HG02763 (cell line): Measurements from ENCODE around the gene ZCWPW2.

Experiments used
- ATAC-seq: cut with Tn5 transposase; IDR thresholded peaks from one replicate; pipeline ENCODE4 v1.9.1; 2021; ENCODE audit warnings: mild to moderate bottlenecking, moderate library complexity; ENCODE audit not compliant: unreplicated experiment

ZCWPW2 gene

GRCh38 chr3:28349469-28350000 is 1.0 kb downstream of the ZCWPW2 start:
- ATAC-seq = no peak

GRCh38 chr3:28376424-28376823 is 27.9 kb downstream of the ZCWPW2 start:
- no peak for ATAC-seq

- no peak for ATAC-seq
These were observed 37.5 kb downstream of the ZCWPW2 start for GRCh38 chr3:28386049-28386448.

- no peak for ATAC-seq
These were observed 40.5 kb downstream of the ZCWPW2 start for GRCh38 chr3:28388978-28389377.

- ATAC-seq = no peak
These were observed 50.7 kb downstream of the ZCWPW2 start for GRCh38 chr3:28399206-28399605.

GRCh38 chr3:28406241-28406640 is 57.7 kb downstream of the ZCWPW2 start:
- ATAC-seq = no peak

- ATAC-seq = no peak
These were observed 100.9 kb downstream of the ZCWPW2 start for GRCh38 chr3:28449398-28449797.

DNA sequence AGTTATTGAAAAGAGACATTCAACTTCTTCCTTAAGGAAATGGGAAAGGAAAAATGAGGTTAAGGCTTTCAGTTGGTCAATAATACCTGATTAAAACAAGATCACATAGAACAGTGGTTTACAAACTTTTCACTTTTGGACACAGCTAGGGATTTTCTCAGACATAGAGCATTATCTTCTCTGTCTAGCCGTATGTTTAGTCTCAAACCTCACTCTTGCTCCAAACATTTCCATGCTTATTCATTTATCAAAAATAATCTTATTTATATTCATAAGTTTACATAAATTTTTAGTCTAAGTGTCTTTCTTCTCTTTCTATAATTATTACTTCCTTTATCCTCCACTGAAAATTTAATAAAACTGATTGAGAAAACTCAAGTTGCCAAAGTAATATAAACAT is 114.3 kb downstream of the ZCWPW2 start:
- ATAC-seq = no peak

GRCh38 chr3:28467414-28467813 is 118.9 kb downstream of the ZCWPW2 start:
- no peak for ATAC-seq

- no peak for ATAC-seq
These were observed 127.7 kb downstream of the ZCWPW2 start for GRCh38 chr3:28476194-28476593.

DNA sequence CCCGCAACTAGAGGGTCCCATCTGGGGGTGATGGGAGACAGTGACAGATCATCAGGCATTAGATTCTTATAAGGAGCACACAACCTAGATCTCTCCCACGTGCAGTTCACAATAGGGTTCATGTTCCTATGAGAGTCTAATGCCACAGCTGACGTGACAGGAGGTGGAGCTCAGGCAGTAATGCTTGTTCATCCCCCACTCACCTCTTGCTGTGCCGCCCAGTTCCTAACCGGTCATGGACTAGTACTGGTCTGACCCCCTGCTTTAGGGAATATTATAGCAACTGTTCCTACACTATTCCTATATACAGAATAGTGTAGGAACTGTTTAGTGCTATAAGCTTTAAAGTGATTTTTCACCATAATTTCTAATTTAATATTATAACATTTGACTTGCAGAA is 128.2 kb downstream of the ZCWPW2 start:
- ATAC-seq = no peak

DNA sequence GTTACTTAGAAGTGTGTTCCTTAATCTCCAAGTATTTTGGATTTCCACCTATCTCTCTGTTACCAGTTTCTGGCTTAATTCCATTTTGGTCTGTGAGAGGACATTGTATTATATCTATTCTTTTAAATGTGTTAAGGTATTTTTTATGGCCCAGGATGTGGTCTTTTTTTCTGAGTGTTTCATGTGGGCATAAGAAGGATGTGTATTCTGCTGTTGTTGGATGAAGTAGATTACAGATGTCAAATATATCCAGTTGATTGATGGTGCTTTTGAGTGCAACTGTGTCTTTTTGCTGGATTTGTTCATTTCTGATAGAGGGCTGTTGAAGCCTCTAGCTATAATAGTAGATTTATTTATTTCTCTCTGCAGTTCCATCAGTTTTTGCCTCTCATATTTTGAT is 136.6 kb downstream of the ZCWPW2 start:
- ATAC-seq = no peak

GRCh38 chr3:28495301-28495700 is 146.8 kb downstream of the ZCWPW2 start:
- ATAC-seq = no peak

DNA sequence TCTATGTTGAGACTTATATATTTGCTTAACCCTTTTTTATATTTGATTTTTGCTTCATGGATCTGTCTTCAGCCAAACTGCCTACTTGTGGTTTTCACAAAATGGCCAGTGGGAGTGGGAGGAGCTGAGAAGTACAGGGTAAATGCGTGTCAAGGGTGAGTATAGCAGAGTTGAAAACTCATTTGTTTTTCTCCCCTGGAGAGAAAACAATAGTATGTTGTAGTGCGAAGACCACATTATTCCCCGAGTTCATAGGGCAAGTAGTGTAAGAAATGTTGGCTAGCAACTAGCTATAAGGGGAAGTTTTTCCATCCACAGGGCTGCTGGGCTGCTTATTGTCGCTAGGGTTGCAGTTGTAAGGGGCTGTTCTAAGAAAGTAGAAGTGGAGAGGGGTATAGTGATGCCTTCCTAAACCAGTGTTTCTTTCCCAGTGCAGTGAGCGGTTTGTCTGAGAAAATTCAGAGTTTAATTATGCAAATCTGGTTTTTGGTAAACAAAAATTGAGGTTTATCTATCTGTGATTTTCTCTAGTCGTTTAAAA is 153.9 kb downstream of the ZCWPW2 start:
- ATAC-seq = no peak

DNA sequence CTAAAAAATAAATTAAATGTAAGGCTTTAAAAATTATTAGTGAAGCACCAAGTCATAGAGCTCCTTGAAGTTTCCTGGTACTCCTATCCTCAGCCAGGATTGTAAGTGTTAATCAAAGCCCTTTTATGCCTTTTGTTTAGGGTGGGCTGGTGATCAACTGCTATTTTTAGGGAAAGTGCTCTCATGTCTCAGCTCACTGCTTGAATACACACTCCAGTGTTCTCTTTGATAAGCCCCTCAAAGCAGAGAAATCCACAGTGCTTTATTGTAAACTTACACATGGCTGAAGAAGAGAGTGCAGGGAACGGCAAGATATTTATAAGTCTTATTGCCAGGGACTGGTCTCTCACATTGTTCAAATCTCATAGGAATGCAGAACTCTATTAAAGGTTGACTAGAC is 156.5 kb downstream of the ZCWPW2 start:
- ATAC-seq = no peak

GRCh38 chr3:28521663-28522062 is 173.1 kb downstream of the ZCWPW2 start:
- ATAC-seq = no peak

DNA sequence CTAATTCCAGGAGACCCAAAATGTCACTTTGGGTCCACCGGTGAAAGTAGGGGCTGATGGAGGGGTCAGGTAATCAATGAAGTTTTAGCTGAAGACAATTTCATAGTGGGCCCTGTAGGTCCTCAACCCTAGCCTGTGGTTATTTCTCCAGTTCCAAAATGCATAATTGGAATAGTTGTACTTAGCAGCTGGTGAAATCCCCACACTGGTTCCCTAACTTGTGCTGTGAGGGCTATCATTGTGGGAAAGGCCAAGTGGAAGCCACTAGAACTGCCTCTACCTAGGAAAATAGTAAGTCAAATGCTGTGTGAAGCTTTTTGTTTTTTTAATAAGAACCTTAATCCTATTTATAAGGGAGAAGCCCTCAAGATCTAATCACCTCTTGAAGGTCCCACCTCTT is 193.8 kb downstream of the ZCWPW2 start:
- ATAC-seq = no peak

DNA sequence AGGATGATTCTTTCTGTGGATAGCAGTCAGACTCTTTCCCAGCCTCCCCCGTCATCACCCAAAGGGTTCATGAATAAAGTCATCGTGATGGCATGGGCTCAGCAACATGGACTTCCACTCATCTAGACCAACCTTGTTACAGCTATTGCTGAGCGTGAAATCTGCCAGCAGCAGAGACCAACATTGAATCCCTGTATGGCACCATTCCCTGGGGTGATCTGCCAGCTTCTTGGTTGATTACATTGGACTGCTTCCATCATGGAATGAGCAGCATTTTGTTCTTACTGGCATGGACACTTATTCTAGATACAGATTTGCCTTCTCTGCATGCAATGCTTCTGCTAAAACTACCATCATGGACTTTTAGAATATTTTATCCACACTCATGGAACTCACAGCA is 195.7 kb downstream of the ZCWPW2 start:
- no peak for ATAC-seq

- ATAC-seq = no peak
These were observed 196.3 kb downstream of the ZCWPW2 start for GRCh38 chr3:28544831-28545230.

DNA sequence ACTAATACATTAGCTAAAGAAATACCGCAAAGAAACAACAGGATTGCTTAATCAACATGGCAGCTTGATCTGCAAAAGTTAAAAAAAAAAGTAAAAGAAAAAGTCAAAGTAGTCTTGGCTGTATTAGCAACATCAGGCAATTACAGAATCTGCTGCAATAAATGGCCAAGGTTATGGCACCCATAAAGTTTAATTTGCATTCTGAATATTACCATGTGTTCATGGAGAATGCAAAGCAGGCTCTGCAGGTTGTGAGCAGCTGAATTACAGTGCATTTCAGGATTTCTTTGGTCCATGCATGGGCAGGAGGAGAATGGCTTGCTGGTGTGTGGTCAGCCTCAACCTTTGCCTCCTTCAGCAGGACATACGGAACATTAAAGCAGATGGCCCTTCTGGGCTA is 199.2 kb downstream of the ZCWPW2 start:
- ATAC-seq = no peak

DNA sequence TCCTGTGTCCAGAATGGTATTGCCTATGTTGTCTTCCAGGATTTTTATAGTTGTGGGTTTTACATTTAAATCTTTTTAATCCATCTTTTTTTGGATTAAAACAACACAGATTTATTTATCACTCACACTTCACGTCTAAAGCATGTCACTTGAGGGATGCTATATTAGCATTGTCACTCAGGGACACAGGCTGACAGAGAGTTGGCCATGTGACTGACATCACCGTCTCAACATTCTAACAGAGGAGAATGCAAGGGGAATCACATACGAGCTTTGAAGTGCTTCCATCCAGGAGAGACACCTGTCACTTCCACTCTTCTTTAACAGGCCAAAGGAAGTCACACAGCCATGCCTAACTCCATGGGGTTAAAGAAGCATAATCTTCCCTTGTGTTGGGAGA is 204.7 kb downstream of the ZCWPW2 start:
- no peak for ATAC-seq

GRCh38 chr3:28556195-28556594 is 207.7 kb downstream of the ZCWPW2 start:
- no peak for ATAC-seq

GRCh38 chr3:28564211-28564610 is 215.7 kb downstream of the ZCWPW2 start:
- no peak for ATAC-seq
